SU-DHL-6 (cell line): ENCODE data around the gene ABLIM1.
A peak's percentile ranks its signal among the peaks of the same experiment; 100 is the strongest.

ENCODE experiments used
- H2AFZ ChIP-seq: fragments of 200-600 bp; sonication (generic); 2 replicates; pipeline ENCODE4 v1.6.1; 2014; ENCODE audit warnings: low read depth, mild to moderate bottlenecking, moderate library complexity, mixed read lengths, antibody characterized with exemption, low read length; ENCODE audit not compliant: severe bottlenecking
- H3F3A ChIP-seq: fragments of 200-600 bp; shearing (Covaris generic); 2 replicates; pipeline ENCODE4 v1.6.0; 2016; ENCODE audit warnings: antibody characterized with exemption, mild to moderate bottlenecking; ENCODE audit not compliant: insufficient read depth
- H3K27ac ChIP-seq: fragments of 200-600 bp; sonication (generic); 2 replicates; pipeline ENCODE4 v1.5.1; 2016; ENCODE audit warnings: low read depth, mild to moderate bottlenecking, low read length, moderate library complexity, mixed read lengths
- H3K27me3 ChIP-seq: fragments of 200-600 bp; sonication (generic), shearing (Covaris generic); 2 replicates; pipeline ENCODE4 v1.6.0; 2014; ENCODE audit warnings: mild to moderate bottlenecking, low read length
- H3K36me3 ChIP-seq: fragments of 200-600 bp; sonication (generic); 2 replicates; pipeline ENCODE4 v1.6.1; 2014; ENCODE audit warnings: mild to moderate bottlenecking, low read length, mixed read lengths
- H3K4me2 ChIP-seq: fragments of 300-600, 200-600 bp; shearing (Covaris generic), sonication (generic); 2 replicates; pipeline ENCODE4 v1.6.0; 2014; ENCODE audit warnings: low read length, low read depth, mild to moderate bottlenecking; ENCODE audit not compliant: poor library complexity, severe bottlenecking
- H3K4me3 ChIP-seq: fragments of 200-600 bp; sonication (generic); 2 replicates; pipeline ENCODE4 v1.5.1; 2014; ENCODE audit warnings: antibody characterized with exemption, low read length, mild to moderate bottlenecking, mixed read lengths; ENCODE audit not compliant: insufficient read depth, poor library complexity, severe bottlenecking
- H3K79me2 ChIP-seq: fragments of 200-600 bp; sonication (generic); 2 replicates; pipeline ENCODE4 v1.6.1; 2014; ENCODE audit warnings: mild to moderate bottlenecking, low read length, moderate library complexity; ENCODE audit not compliant: insufficient read depth
- H3K9ac ChIP-seq: fragments of 200-600 bp; sonication (generic); 2 replicates; pipeline ENCODE4 v1.7.0; 2014; ENCODE audit warnings: mild to moderate bottlenecking, low read length
- H3K9me2 ChIP-seq: fragments of 200-600 bp; sonication (generic); replicated peaks from 2 replicates; pipeline ENCODE4 v1.6.1; 2014; ENCODE audit warnings: low read length; ENCODE audit not compliant: insufficient read depth
- H3K9me3 ChIP-seq: fragments of 200-600 bp; sonication (generic); 2 replicates; pipeline ENCODE4 v1.6.1; 2014; ENCODE audit warnings: low read length, mixed read lengths; ENCODE audit not compliant: insufficient read depth
- H4K20me1 ChIP-seq: fragments of 200-600 bp; sonication (generic); 2 replicates; pipeline ENCODE4 v1.6.1; 2014; ENCODE audit warnings: low read depth, mild to moderate bottlenecking, antibody characterized with exemption, low read length, moderate library complexity, mixed read lengths
- EZH2phosphoT487 ChIP-seq: fragments of 200-600 bp; sonication (generic), shearing (Covaris generic); conservative IDR thresholded peaks from 2 replicates; pipeline ENCODE4 v1.6.1; 2018; ENCODE audit warnings: mild to moderate bottlenecking, antibody characterized with exemption, low read length, moderate library complexity, mixed read lengths
- TF ChIP-seq, protein P1 (sequence below): fragments of 200-600 bp; sonication (generic); IDR thresholded peaks from one replicate; pipeline ENCODE4 v1.5.1; 2017; ENCODE audit warnings: antibody characterized with exemption, mild to moderate bottlenecking, low read length, moderate library complexity; ENCODE audit not compliant: insufficient read depth, poor library complexity, severe bottlenecking

Gene ABLIM1

GRCh38 chr10:114500643-114501042 lies 157.4 kb downstream of the ABLIM1 start:
- H3K36me3 ChIP-seq = peaks cover 4% of the 10 kb centered on the region
- no peak overlapping the region for H2AFZ ChIP-seq
- no peak overlapping the region for H3K4me3 ChIP-seq
- H3K9me2 ChIP-seq = no peaks in the 10 kb centered on the region
- no peaks in the 10 kb centered on the region for H3K27me3 ChIP-seq
- H3K79me2 ChIP-seq = peaks cover 5% of the 10 kb centered on the region; the same call in 1 of the 2 replicates
- H3K9ac ChIP-seq = no peak overlapping the region
- no peak overlapping the region for H3K4me2 ChIP-seq
- TF ChIP-seq, protein P1, sequence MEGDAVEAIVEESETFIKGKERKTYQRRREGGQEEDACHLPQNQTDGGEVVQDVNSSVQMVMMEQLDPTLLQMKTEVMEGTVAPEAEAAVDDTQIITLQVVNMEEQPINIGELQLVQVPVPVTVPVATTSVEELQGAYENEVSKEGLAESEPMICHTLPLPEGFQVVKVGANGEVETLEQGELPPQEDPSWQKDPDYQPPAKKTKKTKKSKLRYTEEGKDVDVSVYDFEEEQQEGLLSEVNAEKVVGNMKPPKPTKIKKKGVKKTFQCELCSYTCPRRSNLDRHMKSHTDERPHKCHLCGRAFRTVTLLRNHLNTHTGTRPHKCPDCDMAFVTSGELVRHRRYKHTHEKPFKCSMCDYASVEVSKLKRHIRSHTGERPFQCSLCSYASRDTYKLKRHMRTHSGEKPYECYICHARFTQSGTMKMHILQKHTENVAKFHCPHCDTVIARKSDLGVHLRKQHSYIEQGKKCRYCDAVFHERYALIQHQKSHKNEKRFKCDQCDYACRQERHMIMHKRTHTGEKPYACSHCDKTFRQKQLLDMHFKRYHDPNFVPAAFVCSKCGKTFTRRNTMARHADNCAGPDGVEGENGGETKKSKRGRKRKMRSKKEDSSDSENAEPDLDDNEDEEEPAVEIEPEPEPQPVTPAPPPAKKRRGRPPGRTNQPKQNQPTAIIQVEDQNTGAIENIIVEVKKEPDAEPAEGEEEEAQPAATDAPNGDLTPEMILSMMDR = no peak
- no peak for TF ChIP-seq EZH2phosphoT487
- no peaks in the 10 kb centered on the region for H4K20me1 ChIP-seq
- H3K27ac ChIP-seq = peak overlapping the region; percentile 98; the same call in 1 of the 2 replicates
- H3K9me3 ChIP-seq = no peaks in the 10 kb centered on the region
- peaks cover 43% of the 10 kb centered on the region for H3F3A ChIP-seq

GRCh38 chr10:114499630-114500190 lies 158.4 kb downstream of the ABLIM1 start:
- Histone ChIP-seq H2AFZ (no peak overlapping the region), H3K9ac (peak overlapping the region; percentile 78), H3K9me2 (no peaks in the 10 kb centered on the region), H3K4me2 (peak overlapping the region; percentile 84), H3K27me3 (no peaks in the 10 kb centered on the region), H3K4me3 (peak overlapping the region; percentile 24), H4K20me1 (no peaks in the 10 kb centered on the region), H3K27ac (peak overlapping the region; percentile 98), H3K79me2 (peaks cover 14% of the 10 kb centered on the region; the same call in 1 of the 2 replicates), H3K36me3 (peaks cover 13% of the 10 kb centered on the region), H3F3A (peaks cover 44% of the 10 kb centered on the region), H3K9me3 (no peaks in the 10 kb centered on the region)
- TF ChIP-seq EZH2phosphoT487 = no peak
- TF ChIP-seq, protein P1 = no peak

DNA sequence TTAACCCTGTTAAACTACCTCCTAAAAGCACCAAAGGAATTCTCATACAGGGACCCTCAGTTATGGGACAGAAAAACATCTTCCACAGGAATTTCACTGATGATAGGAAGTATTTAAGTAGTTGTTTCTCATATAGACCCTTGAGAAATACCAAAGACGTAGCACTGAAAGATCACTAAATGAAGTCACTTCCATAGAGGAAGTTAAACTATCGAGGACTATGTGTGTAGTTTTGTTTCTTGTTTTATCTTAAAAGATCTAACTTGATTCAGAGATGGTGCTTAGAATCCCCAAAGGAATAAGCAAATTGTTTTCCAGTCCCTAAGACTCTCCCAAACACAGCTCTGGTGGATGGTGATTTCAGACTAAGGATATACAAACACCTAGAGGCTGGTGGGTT lies 159.0 kb downstream of the ABLIM1 start:
- peak overlapping the region; percentile 84 for H3K4me2 ChIP-seq
- no peaks in the 10 kb centered on the region for H4K20me1 ChIP-seq
- no peaks in the 10 kb centered on the region for H3K27me3 ChIP-seq
- H3K27ac ChIP-seq = peak overlapping the region; percentile 98
- peaks cover 46% of the 10 kb centered on the region for H3F3A ChIP-seq
- no peaks in the 10 kb centered on the region for H3K9me3 ChIP-seq
- H3K9ac ChIP-seq = peak overlapping the region; percentile 78
- TF ChIP-seq, protein P1 = no peak
- no peak for TF ChIP-seq EZH2phosphoT487
- peaks cover 20% of the 10 kb centered on the region; the same call in 1 of the 2 replicates for H3K79me2 ChIP-seq
- no peaks in the 10 kb centered on the region for H3K9me2 ChIP-seq
- H3K4me3 ChIP-seq = peak overlapping the region; percentile 24
- peaks cover 14% of the 10 kb centered on the region for H3K36me3 ChIP-seq
- no peak overlapping the region for H2AFZ ChIP-seq
